Left kidney (tissue), 2 donors: ENCODE data around the gene KIF4A. TPM values are rescaled to one million over a fixed set of nuclear protein-coding genes. Genes with fewer than 3 reads are reported as not detected.
"Not testable (repeated sequence)": the region's sequence is repeated elsewhere in the genome, so short reads cannot be mapped to it uniquely, and the experiment has no call there.

Experiments used
- DNase-seq: peaks from one replicate; pipeline ENCODE4 v3.0.0-alpha.2; 2013
- polyA plus RNA-seq: library from polyadenylated mRNA; unstranded; fragments of 120-200 nt; gene quantifications from one replicate; pipeline ENCODE4 v1.2.1, GENCODE V29; 2013; ENCODE audit not compliant: insufficient read length

KIF4A gene
- polyA plus RNA-seq, 1 donor, result 26.0 TPM

DNA sequence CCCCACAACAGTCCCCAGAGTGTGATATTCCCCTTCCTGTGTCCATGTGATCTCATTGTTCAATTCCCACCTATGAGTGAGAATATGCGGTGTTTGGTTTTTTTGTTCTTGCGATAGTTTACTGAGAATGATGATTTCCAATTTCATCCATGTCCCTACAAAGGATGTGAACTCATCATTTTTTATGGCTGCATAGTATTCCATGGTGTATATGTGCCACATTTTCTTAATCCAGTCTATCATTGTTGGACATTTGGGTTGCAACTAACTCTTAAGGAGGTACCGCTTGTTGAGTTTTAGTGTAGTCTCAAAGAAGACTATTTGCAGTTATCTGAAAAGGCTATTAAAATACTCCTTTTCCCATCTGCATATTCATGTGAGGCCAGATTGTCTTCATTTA, 110.3 kb downstream of the KIF4A start:
- DNase-seq, result not testable (repeated sequence)

DNA sequence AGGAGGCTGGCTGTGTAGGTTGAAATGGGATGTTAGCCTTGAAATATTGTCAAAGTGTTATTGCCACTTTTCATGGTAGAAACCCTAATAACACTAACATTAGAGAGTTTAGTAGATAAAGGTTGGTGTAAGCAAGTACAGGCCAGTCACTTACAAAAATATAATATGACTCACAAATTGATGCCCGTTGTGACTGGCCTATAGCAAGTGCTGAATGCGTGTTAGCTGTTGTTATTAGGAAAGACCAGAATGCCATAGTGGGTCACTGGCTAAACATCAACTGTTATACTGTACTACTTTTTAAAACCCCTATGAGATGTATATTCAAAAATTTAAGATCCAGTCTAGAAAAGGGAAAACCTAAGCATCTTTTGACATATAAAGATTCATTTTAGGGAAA, 112.8 kb downstream of the KIF4A start:
- no peak for DNase-seq

- no peak for DNase-seq
These were observed 115.1 kb downstream of the KIF4A start for GRCh38 chrX:70405003-70405402.

GRCh38 chrX:70410921-70411320, 121.0 kb downstream of the KIF4A start:
- no peak for DNase-seq

DNA sequence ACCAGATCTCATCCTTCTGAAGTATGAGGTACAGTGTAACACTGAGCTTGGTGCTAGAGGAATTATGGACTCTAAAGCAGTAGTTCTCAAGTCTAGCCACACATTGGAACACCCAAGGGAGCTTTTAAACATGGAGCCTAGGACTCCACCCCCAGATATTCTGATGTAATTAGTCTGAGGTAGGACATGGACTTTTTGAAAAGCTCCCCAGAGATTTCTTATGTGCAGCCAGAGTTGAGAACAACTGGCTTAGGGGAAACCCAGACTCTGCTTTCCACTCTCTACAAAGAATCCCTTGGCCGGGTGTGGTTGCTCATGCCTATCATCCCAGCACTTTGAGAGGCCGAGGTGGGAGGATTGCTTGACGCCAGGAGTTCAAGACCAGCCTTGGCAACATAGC, 121.6 kb downstream of the KIF4A start:
- no peak for DNase-seq

- no peak for DNase-seq
These were observed 131.7 kb downstream of the KIF4A start for GRCh38 chrX:70421618-70422017.

GRCh38 chrX:70422851-70423341, 133.0 kb downstream of the KIF4A start, which contains the start of gene GDPD2:
GDPD2 (plus strand) TSS chrX:70423314; CDS start chrX:70424985, 1,671 bp downstream.
- peak; percentile 59 for DNase-seq

- DNase-seq, result no peak
These were observed 134.2 kb downstream of the KIF4A start for GRCh38 chrX:70423936-70424675.

DNA sequence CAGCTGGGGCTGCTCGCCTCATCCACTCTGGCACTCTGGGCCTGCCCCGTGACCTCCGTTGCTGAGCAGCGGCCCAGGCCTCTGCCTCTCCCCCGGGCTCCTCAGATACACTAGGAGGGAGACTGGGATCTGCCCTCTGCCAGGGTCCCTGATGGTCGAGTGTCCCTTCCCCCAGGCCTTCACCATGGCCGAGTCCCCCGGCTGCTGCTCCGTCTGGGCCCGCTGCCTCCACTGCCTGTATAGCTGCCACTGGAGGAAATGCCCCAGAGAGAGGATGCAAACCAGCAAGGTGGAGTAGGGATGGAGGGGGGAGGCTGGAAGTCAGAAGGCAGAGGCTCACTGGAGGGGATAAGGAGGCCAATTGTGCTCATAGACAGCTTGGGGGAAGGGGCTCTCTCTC, 134.9 kb downstream of the KIF4A start:
- DNase-seq, result no peak

- no peak for DNase-seq
These were observed 136.7 kb downstream of the KIF4A start for GRCh38 chrX:70426286-70427278.

GRCh38 chrX:70427365-70427764, 137.5 kb downstream of the KIF4A start:
- DNase-seq, result no peak

- DNase-seq, result no peak
These were observed 139.9 kb downstream of the KIF4A start for GRCh38 chrX:70429759-70430158.

DNA sequence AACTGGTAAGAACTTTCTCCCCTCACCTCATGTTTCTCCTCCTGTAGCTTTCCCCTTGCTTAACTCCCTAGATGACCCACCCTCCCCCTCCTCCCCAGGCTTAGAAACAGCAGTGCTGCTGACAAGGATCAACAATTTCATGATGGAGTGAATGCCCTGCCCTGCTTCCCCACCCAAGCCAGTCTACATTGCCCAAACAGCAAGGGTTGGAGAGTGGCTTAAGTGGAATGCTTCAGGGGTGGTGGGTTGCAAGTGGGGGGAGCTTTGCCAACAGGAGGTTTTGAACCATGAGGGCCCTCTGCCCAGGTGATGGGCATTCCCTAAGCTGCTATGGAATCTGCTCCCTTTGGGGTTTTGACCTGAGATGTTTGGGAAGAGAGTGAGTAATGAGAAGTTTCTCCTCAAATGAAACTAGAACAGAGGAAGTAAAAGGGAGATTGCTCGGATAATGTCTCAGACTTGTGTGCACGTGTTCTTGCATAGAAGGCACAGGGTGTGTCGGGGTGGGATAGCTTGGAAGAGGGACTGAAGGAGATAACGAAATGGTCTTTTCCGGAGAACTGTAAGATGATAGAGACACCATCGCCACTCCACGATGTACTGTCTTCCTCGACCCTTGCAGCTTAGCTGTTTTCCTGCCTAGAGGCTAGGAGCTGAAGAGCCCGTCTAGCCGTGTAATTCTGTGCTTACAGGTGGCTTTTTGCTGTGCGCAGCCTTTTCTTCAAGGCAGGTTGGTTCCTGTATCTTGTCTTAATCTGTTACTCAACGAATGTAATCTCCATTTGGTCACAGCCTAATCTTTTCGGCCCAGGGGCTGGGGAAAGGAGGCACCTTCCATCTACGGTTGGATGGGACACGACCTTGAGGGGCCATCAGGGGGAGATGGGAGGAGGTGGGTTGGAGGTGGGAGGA, 143.3 kb downstream of the KIF4A start:
- DNase-seq, result no peak

DNA sequence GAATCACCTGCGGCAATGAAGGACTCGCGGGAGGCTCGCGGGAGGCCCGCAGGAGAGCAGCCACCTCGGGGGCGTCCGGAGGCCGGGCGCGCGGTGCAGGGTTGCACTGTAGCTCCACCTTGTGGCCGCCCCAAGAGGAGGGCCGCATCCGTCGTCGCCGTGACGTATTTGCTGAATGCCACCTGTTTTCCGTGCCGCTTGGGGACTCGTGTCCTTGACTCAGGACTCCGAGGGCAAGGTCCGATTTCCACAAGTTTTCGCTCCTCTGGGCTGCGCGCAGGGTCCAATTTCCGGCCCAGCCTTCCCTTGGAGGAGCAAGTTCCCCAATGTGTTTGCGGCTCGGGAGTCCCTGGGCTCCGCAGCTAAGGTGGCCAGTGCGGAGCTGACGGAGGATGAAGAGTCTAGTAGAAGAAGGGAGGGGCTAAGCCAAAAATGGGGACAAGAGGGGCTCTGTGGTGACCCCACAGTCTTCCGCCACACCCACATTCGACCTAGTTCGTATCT, 144.0 kb downstream of the KIF4A start:
- DNase-seq, result no peak

DNA sequence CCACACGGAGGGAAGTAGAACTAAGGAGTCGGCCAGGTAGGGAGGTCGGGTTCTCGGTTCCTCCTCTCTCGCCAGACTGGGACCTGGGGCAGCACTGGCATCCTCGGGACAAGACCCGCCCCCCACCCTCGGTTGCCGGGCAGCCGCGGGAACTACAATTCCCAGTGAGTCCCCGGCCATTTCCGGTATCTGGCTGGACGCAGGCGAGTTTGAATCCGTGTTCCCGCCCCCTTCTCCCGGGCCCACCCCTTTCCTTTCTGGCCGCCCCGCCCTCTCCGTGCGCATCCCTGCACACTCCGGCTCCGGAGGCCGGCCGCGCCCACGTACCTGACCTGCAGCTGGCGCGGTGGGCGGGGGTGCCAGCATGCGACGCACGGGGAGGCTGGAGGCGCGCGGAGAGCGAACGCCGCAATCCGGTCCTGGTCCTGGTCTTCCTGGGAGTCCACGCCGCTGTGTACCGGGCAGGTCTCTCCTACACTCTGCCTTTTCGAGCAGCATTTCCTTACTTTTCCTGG, 144.5 kb downstream of the KIF4A start:
- peak; percentile 76 for DNase-seq

- DNase-seq, result no peak
These were observed 145.1 kb downstream of the KIF4A start for GRCh38 chrX:70434914-70435586.

- DNase-seq, result no peak
These were observed 146.4 kb downstream of the KIF4A start for GRCh38 chrX:70436343-70436742.

DNA sequence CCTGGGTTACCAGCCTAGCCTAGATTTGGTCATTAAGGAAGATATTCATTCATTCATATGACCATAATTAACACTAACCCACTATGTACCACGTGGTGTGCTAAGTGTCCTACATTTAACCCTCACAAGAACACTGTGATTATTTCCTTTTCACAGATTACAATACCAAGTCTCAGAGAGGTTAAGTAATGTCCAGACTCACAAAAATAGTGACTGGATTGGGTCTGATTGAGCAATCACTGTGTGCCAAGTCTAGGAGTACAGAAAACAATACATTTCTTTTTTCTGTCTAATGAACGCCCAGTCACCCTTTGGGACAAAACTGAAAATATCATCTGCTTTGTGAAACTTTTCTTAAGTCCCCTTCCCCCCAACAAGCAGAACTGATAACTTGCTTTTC, 147.1 kb downstream of the KIF4A start:
- no peak for DNase-seq

DNA sequence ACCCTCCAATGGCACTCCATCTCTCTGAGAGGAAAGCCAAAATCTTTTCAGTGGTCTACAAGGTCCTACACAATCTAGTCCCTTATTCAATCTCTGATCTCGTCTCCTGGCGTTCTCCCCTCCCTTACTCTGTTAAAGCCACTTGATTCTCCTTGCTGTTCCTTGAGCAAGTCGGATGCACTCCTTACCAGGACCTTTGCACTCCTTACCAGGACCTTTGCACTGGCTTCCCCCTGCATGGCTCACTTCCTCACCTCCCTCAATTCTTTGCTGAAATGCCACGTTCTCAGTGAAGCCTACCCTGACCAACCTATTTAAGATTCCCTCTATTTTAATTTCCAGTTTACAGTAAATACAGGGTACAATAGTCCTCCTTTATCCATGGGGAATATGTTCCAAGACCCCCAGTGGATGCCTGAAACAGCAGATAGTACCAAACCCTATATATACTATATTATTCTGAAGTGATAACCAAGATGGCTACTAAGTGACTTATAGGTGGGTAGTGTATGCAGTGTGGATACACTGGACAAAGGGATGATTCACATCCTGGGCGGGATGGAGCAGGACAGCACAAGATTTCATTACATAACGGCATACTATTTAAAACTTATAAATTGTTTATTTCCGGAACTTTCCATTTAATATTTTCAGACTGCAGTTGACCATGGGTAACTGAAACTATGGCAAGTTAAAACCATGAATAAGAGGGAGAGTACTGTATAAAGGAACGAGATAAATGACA, 148.2 kb downstream of the KIF4A start:
- no peak for DNase-seq

GRCh38 chrX:70439016-70439415, 149.1 kb downstream of the KIF4A start:
- no peak for DNase-seq
